GM23248 (cell line): ENCODE data around the gene CNTN2. TPM values are rescaled to one million over a fixed set of nuclear protein-coding genes. Genes with fewer than 3 reads are reported as not detected.

Experiments used
- DNase-seq: peaks from one replicate; pipeline ENCODE4 v3.0.0-alpha.2; 2015
- H2AFZ ChIP-seq: fragments of 200-600 bp; sonication (generic); 2 replicates; pipeline ENCODE4 v1.6.1; 2016; ENCODE audit warnings: antibody characterized with exemption
- H3F3A ChIP-seq: fragments of 200-600 bp; sonication (generic); 2 replicates; pipeline ENCODE4 v1.6.1; 2016; ENCODE audit warnings: mild to moderate bottlenecking, antibody characterized with exemption, mixed run types; ENCODE audit not compliant: insufficient read depth
- H3K27ac ChIP-seq: fragments of 200-600 bp; sonication (generic); 2 replicates; pipeline ENCODE4 v1.5.1; 2016; ENCODE audit warnings: mild to moderate bottlenecking
- H3K27me3 ChIP-seq: fragments of 200-600 bp; sonication (generic); replicated peaks from 2 replicates; pipeline ENCODE4 v1.6.1; 2016; ENCODE audit warnings: mild to moderate bottlenecking; ENCODE audit not compliant: insufficient read depth
- H3K36me3 ChIP-seq: fragments of 200-600 bp; sonication (generic); 2 replicates; pipeline ENCODE4 v1.6.1; 2016; ENCODE audit warnings: low read depth, mild to moderate bottlenecking
- H3K4me1 ChIP-seq: fragments of 200-600 bp; sonication (generic); 2 replicates; pipeline ENCODE4 v1.6.1; 2016; ENCODE audit warnings: mild to moderate bottlenecking; ENCODE audit not compliant: insufficient read depth
- H3K4me2 ChIP-seq: fragments of 200-600 bp; sonication (generic); one replicate; pipeline ENCODE4 v1.6.1; 2016; ENCODE audit warnings: mild to moderate bottlenecking; ENCODE audit not compliant: unreplicated experiment
- H3K4me3 ChIP-seq: fragments of 200-600 bp; sonication (generic); 2 replicates; pipeline ENCODE4 v1.5.1; 2016; ENCODE audit warnings: mild to moderate bottlenecking
- H3K79me2 ChIP-seq: fragments of 200-600 bp; sonication (generic); 2 replicates; pipeline ENCODE4 v1.6.1; 2016; ENCODE audit warnings: mild to moderate bottlenecking; ENCODE audit not compliant: insufficient read depth
- H3K9ac ChIP-seq: fragments of 200-600 bp; sonication (generic); 2 replicates; pipeline ENCODE4 v1.6.1; 2016; ENCODE audit warnings: mild to moderate bottlenecking
- H3K9me2 ChIP-seq: fragments of 200-600 bp; sonication (generic); 2 replicates; pipeline ENCODE4 v1.6.1; 2016; ENCODE audit warnings: mixed run types, mild to moderate bottlenecking, moderate library complexity; ENCODE audit not compliant: insufficient read depth
- H3K9me3 ChIP-seq: fragments of 200-600 bp; sonication (generic); one replicate; pipeline ENCODE4 v1.6.1; 2017; ENCODE audit warnings: low read depth
- H4K20me1 ChIP-seq: fragments of 200-600 bp; sonication (generic); 2 replicates; pipeline ENCODE4 v1.6.0; 2016; ENCODE audit not compliant: insufficient read depth
- EZH2 ChIP-seq: fragments of 200-600 bp; sonication (generic); IDR thresholded peaks from 2 replicates; pipeline ENCODE4 v1.6.1; 2018; ENCODE audit warnings: antibody characterized with exemption, mild to moderate bottlenecking; ENCODE audit not compliant: insufficient read depth, poor library complexity, severe bottlenecking
- EZH2phosphoT487 ChIP-seq: fragments of 200-600 bp; sonication (generic); IDR thresholded peaks from 2 replicates; pipeline ENCODE4 v1.6.1; 2018; ENCODE audit warnings: antibody characterized with exemption, moderate library complexity, mild to moderate bottlenecking, low read depth; ENCODE audit not compliant: insufficient read depth
- WGBS, 2 experiments: methylation state at CpG; one replicate each; pipeline ENCODE4 v1.1.6; 2015 to 2017; ENCODE audit warnings: low lambda C conversion rate in 2 of 2, low coverage in 1 of 2; ENCODE audit errors: missing lambda C conversion rate in 2 of 2; 5-methylcytosine and 5-hydroxymethylcytosine counted together
- in situ Hi-C: fragments of 300-500 bp; cut with MboI; formaldehyde crosslinking; loops from 2 replicates; pipeline ENCODE4 v1.15.0; 2020
- polyA plus RNA-seq: library from polyadenylated mRNA; unstranded; fragments of >200 nt; fragmentation: Nextera tagmentation; extraction: Ambion mirVana; gene quantifications from 2 replicates; pipeline ENCODE4 v1.2.1, GENCODE V29; 2016
- total RNA-seq: library from RNA; depleted of rRNA; stranded (reverse); fragments of >200 nt; shearing (Covaris generic); gene quantifications from 2 replicates; pipeline ENCODE4 v1.2.3, GENCODE V29; 2014; rRNA removed

CNTN2 gene
- total and polyA plus RNA-seq, 2 experiments from 2014 or later = not detected

DNA sequence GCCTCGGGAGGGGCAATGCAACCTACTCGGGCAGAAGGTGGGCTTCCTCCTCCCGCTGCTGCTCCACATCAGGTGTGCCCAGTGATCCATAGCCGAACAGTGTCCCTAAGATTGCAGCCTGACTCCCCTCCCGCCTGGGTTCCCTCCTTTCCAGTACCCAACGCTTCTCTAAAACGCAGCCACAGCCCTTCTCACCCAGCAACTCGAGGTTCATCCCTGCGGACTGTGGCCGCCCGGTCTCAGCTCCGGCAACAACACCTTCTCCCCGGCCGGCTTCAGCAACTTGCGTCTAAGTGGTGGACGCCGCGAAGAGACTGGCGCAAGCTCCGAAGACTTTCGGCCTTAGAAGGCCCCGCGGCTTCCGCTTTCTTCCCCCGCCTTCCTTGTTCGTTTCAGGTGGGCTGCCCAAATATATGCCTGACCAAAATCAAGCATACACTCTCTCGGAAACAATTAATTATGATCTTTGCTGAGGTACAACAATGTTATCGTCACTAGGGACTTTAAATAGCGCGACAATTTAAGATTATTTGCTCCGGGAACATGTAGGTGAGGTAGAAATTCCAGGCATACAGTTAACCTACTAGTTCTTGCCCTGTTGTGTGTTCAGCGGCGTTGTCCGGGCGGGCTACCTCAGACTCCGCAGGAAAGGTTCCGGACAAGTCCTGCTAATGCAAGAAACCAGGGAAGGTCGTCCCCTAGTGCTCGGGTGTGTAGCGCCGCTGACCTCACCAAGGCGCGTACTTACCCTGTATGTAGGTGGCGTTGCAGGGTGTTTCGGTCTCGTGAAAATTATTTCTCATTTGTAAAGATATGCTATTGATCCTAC is 78.9 kb downstream of the CNTN2 start, which contains the start of gene RBBP5:
RBBP5 (minus strand) TSS at position 319 of the 829 bp plus-strand sequence; CDS start at position 214, 105 bp downstream.
- Histone ChIP-seq H3K79me2 (peaks cover 48% of the 10 kb centered on the region), H3K4me1 (peaks cover 17% of the 10 kb centered on the region), H3K9me3 (no peaks in the 10 kb centered on the region), H3K9me2 (no peaks in the 10 kb centered on the region), H3K27ac (peak within 1 kb of the TSS; percentile 86), H2AFZ (peak within 1 kb of the TSS; percentile 99), H3F3A (peaks cover 10% of the 10 kb centered on the region), H3K27me3 (no peaks in the 10 kb centered on the region), H3K9ac (peak within 1 kb of the TSS; percentile 91), H4K20me1 (no peaks in the 10 kb centered on the region), H3K4me2 (peak within 1 kb of the TSS; percentile 93), H3K36me3 (peaks cover 2% of the 10 kb centered on the region; the same call in 1 of the 2 replicates), H3K4me3 (peak within 1 kb of the TSS; percentile 97)
- in situ Hi-C loops = no loop called here
- 1% methylated on average over 46 of the region's 46 CpGs for WGBS, 2 experiments
- DNase-seq = peak; percentile 98
- no peak for TF ChIP-seq EZH2phosphoT487
- no peak for TF ChIP-seq EZH2

DNA sequence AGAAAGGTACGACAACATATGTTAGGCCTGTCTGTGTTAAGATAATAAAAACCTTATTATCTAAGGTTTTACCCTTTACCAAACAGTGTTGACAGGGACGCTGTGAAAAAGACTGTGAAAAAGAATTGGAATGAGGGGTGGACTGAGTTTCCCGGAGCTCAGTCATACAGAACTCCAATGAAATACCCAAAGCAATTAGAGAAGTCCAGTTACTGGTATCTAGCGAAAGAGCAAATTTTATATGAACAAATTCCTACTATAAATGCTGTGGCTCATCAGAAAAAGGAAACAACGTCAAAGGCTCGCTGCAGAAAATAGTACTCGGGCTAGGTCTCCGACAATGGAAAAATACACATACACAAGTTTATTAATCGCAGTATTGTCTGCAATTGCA is 79.5 kb downstream of the CNTN2 start:
- no peaks in the 10 kb centered on the region for H4K20me1 ChIP-seq

DNA sequence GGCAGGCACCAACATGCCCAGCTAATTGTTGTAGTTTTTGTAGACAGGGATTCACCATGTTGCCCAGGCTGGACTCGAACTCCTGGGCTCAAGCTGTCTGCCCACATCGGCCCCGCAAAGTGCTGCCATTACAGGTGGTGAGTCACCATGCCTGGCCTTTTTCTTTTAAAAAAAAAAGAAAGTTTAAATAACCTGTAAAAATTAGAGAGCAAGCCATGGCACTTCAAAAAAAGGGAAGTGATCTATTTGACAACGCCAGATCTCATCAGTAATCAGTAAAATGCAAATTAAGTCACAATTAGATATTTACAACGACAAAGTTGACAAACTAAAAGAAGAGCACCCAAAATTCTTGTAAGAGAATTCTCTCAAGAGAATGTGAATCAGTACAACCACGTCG is 81.7 kb downstream of the CNTN2 start:
- H3F3A ChIP-seq = peaks cover 10% of the 10 kb centered on the region
- WGBS, 2 experiments = 87 to 91% methylated on average over 7 of the region's 7 CpGs
- H3K4me3 ChIP-seq = no peak overlapping the region
- in situ Hi-C loops = no loop called here
- no peak overlapping the region for H3K4me2 ChIP-seq
- no peak overlapping the region for H2AFZ ChIP-seq
- no peak for TF ChIP-seq EZH2
- TF ChIP-seq EZH2phosphoT487 = no peak
- H3K4me1 ChIP-seq = peaks cover 17% of the 10 kb centered on the region
- DNase-seq = no peak
- H3K27ac ChIP-seq = no peak overlapping the region
- H3K9me3 ChIP-seq = no peaks in the 10 kb centered on the region
- H3K9ac ChIP-seq = no peak overlapping the region
- H3K79me2 ChIP-seq = peaks cover 21% of the 10 kb centered on the region
- H3K36me3 ChIP-seq = no peaks in the 10 kb centered on the region
- H3K9me2 ChIP-seq = no peaks in the 10 kb centered on the region
- H3K27me3 ChIP-seq = no peaks in the 10 kb centered on the region
- no peaks in the 10 kb centered on the region for H4K20me1 ChIP-seq

More for the DNA sequence above, 79.5 kb downstream of the CNTN2 start:
- H3K79me2 ChIP-seq = peaks cover 43% of the 10 kb centered on the region
- H3K4me3 ChIP-seq = peak overlapping the region; percentile 97
- in situ Hi-C loops = no loop called here
- H3K4me2 ChIP-seq = peak overlapping the region; percentile 93
- no peaks in the 10 kb centered on the region for H3K27me3 ChIP-seq
- no peak for DNase-seq
- H3K27ac ChIP-seq = peak overlapping the region; percentile 86
- peaks cover 2% of the 10 kb centered on the region; the same call in 1 of the 2 replicates for H3K36me3 ChIP-seq
- H3K9ac ChIP-seq = peak overlapping the region; percentile 91
- TF ChIP-seq EZH2phosphoT487 (no peak), EZH2 (no peak)
- H3K9me2 ChIP-seq = no peaks in the 10 kb centered on the region
- H3K9me3 ChIP-seq = no peaks in the 10 kb centered on the region
- peaks cover 17% of the 10 kb centered on the region for H3K4me1 ChIP-seq
- 3 to 4% methylated on average over 9 of the region's 9 CpGs for WGBS, 2 experiments
- peaks cover 10% of the 10 kb centered on the region for H3F3A ChIP-seq
- H2AFZ ChIP-seq = peak overlapping the region; percentile 99

DNA sequence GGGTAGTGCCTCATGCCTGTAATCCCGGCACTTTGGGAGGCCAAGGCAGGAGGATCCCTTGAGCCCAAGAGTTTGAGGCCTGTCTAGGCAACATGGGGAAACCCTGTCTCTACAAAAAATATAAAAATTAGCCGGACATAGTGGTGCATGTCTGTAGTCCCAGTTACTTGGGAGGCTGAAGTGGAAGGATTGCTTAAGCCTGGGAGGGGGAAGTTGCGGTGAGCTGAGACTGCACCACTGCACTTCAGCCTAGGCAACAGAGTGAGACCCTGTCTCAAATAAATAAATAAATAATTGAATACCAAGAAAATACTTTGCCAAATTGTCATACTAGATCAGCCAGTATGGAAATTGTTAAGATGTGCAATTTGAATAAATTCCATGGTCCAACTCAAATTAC is 84.6 kb downstream of the CNTN2 start:
- Histone ChIP-seq H3F3A (peaks cover 6% of the 10 kb centered on the region), H3K4me1 (peaks cover 5% of the 10 kb centered on the region; the same call in 1 of the 2 replicates), H3K9me3 (no peaks in the 10 kb centered on the region), H3K4me3 (no peak overlapping the region), H3K36me3 (no peaks in the 10 kb centered on the region), H3K27ac (no peak overlapping the region), H3K79me2 (no peaks in the 10 kb centered on the region), H3K9ac (no peak overlapping the region), H3K4me2 (no peak overlapping the region), H4K20me1 (no peaks in the 10 kb centered on the region), H2AFZ (no peak overlapping the region), H3K27me3 (no peaks in the 10 kb centered on the region), H3K9me2 (no peaks in the 10 kb centered on the region)
- WGBS, 2 experiments = 74 to 78% methylated on average over 3 of the region's 3 CpGs
- DNase-seq = no peak
- in situ Hi-C loops = no loop called here
- TF ChIP-seq EZH2 = no peak
- TF ChIP-seq EZH2phosphoT487 = no peak

Other genes with a start within 250 kb of the CNTN2 start
- 54.7 and 55.4 TPM in 2 replicates for gene NFASC, start 172.3 kb upstream of the CNTN2 start, total RNA-seq
- 44.5 and 46.3 TPM in 2 replicates for gene NFASC, start 172.3 kb upstream of the CNTN2 start, polyA plus RNA-seq
- gene TMEM81, start 41.2 kb downstream of the CNTN2 start, total RNA-seq = 0.51 and 2.2 TPM in 2 replicates
- 0.75 and 0.95 TPM in 2 replicates for gene TMEM81, start 41.2 kb downstream of the CNTN2 start, polyA plus RNA-seq
- gene RBBP5, start 78.8 kb downstream of the CNTN2 start, total RNA-seq = 14.3 and 30.2 TPM in 2 replicates
- gene RBBP5, start 78.8 kb downstream of the CNTN2 start, polyA plus RNA-seq = 13.6 and 14.7 TPM in 2 replicates
- gene DSTYK, start 168.5 kb downstream of the CNTN2 start, total RNA-seq = 11.3 and 12.1 TPM in 2 replicates
- gene DSTYK, start 168.5 kb downstream of the CNTN2 start, polyA plus RNA-seq = 9.8 and 10.6 TPM in 2 replicates
- 1.7 and 2.7 TPM in 2 replicates for gene TMCC2, start 184.7 kb downstream of the CNTN2 start, total RNA-seq
- gene TMCC2, start 184.7 kb downstream of the CNTN2 start, polyA plus RNA-seq = 0.39 and 0.63 TPM in 2 replicates